Fibroblast of mammary gland (primary cell): ENCODE measurements around the gene CCIN.
A peak's percentile ranks its signal among the peaks of the same experiment; 100 is the strongest.

ENCODE experiments used
- DNase-seq: peaks from one replicate; pipeline ENCODE4 v3.0.0-alpha.2; 2010; ENCODE audit warnings: low read depth
- H3K4me3 ChIP-seq: 2 replicates; pipeline ENCODE4 v1.5.1; 2011; ENCODE audit warnings: low read depth, mild to moderate bottlenecking, low read length, moderate library complexity; ENCODE audit not compliant: control insufficient read depth
- TF ChIP-seq, protein P1 (sequence below): conservative IDR thresholded peaks from 2 replicates; pipeline ENCODE4 v1.5.1; 2011; ENCODE audit warnings: low read depth, low read length, inconsistent platforms; ENCODE audit not compliant: control insufficient read depth, insufficient read depth

The CCIN gene

DNA sequence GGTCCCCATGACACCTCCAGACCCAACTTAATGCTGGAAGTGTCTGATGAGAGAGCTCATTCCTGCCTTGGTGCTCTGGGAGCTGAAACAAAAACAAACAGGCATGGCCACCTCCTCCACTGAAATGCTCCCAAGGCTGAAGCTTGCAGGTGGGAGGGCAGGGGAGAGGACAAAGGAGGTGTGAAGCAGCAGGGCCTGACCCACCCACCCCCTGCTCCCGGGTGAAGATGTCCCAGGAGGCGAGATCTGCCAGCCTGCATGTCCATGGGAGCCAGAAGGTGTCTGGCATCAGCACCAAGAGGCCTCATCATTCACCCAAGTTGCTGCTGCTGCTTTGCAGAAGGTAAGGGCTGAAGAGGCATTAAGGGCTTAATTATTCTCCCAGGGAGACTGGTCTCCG, 4.2 kb upstream of the CCIN start:
- no peak overlapping the region for H3K4me3 ChIP-seq
- DNase-seq: no peak
- TF ChIP-seq, protein P1, sequence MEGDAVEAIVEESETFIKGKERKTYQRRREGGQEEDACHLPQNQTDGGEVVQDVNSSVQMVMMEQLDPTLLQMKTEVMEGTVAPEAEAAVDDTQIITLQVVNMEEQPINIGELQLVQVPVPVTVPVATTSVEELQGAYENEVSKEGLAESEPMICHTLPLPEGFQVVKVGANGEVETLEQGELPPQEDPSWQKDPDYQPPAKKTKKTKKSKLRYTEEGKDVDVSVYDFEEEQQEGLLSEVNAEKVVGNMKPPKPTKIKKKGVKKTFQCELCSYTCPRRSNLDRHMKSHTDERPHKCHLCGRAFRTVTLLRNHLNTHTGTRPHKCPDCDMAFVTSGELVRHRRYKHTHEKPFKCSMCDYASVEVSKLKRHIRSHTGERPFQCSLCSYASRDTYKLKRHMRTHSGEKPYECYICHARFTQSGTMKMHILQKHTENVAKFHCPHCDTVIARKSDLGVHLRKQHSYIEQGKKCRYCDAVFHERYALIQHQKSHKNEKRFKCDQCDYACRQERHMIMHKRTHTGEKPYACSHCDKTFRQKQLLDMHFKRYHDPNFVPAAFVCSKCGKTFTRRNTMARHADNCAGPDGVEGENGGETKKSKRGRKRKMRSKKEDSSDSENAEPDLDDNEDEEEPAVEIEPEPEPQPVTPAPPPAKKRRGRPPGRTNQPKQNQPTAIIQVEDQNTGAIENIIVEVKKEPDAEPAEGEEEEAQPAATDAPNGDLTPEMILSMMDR: no peak

DNA sequence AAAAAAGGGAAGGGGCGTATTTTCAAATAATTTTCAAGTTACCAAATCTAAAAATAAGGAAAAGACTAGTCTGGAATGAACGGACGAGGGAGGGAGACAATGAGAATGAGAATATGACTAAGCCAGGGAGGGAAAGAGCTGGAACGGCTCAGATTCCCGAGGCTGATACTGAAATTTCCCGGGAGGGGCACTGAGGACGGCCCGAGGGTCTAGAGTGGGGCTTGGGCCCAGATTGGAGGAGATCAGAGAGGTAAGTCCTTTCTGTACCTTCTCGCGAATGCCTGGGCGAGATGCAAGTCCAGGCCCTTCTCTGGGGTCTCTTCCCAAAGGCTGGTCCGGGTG, 3.4 kb upstream of the CCIN start:
- peak; percentile 61 for DNase-seq
- H3K4me3 ChIP-seq: peak overlapping the region; percentile 60
- TF ChIP-seq, protein P1: no peak

GRCh38 chr9:36166168-36166927, 2.8 kb upstream of the CCIN start:
- H3K4me3 ChIP-seq: peak overlapping the region; percentile 60
- TF ChIP-seq, protein P1: peak; percentile 50
- DNase-seq: peak; percentile 84

DNA sequence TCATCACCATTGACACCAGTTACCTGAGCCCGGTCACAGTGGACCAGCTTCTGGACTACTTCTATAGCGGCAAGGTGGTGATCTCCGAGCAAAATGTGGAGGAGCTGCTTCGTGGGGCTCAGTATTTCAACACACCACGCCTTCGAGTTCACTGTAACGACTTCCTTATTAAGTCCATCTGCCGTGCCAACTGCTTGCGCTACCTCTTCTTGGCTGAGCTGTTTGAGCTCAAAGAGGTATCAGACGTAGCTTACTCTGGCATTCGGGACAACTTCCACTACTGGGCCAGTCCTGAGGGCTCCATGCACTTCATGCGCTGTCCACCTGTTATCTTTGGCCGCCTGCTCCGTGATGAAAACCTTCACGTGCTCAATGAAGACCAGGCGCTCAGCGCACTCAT, 520 bp downstream of the CCIN start:
- no peak for DNase-seq
- TF ChIP-seq, protein P1: no peak
- no peak overlapping the region for H3K4me3 ChIP-seq

GRCh38 chr9:36170531-36170930, 1.3 kb downstream of the CCIN start:
- no peak for DNase-seq
- no peak overlapping the region for H3K4me3 ChIP-seq
- TF ChIP-seq, protein P1: no peak

- no peak for DNase-seq
- H3K4me3 ChIP-seq: no peak overlapping the region
- TF ChIP-seq, protein P1: no peak
These were observed 4.7 kb downstream of the CCIN start for GRCh38 chr9:36173861-36174260.

DNA sequence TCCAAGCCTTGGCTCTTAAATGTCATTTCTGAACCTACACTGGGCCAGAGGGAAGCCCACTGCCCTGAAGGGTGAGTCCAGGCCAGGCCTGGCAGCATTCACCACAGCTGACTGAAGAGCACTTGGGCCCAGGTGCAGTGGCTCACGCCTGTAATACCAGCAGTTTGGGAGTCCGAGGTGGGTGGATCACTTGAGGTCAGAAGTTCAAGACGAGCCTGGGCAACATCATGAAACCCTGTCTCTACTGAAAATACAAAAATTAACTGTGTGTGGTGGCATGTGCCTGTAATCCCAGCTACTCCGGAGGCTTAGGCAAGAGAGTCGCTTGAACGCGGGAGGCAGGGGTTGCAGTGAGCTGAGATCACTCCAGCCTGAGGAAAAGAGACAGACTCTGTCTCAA, 5.1 kb downstream of the CCIN start:
- TF ChIP-seq, protein P1: no peak
- no peak overlapping the region for H3K4me3 ChIP-seq

More for the DNA sequence above, 5.1 kb downstream of the CCIN start:
- no peak for DNase-seq
